GM21723 (cell line): ENCODE measurements around the gene MAP3K9.

Experiments used
- ATAC-seq: cut with Tn5 transposase; IDR thresholded peaks from one replicate; pipeline ENCODE4 v1.9.1; 2021; ENCODE audit warnings: mild to moderate bottlenecking, moderate library complexity; ENCODE audit not compliant: unreplicated experiment

MAP3K9 gene

GRCh38 chr14:70821584-70822529 lies 12.5 kb upstream of the MAP3K9 start:
- ATAC-seq, result peak; percentile 41

GRCh38 chr14:70816525-70816924 lies 7.2 kb upstream of the MAP3K9 start:
- no peak for ATAC-seq

- no peak for ATAC-seq
Observed at GRCh38 chr14:70814466-70814865, 5.2 kb upstream of the MAP3K9 start.

- ATAC-seq, result no peak
Observed at GRCh38 chr14:70812124-70812818, 3.0 kb upstream of the MAP3K9 start.

- ATAC-seq, result no peak
Observed at GRCh38 chr14:70811578-70811977, 2.3 kb upstream of the MAP3K9 start.

GRCh38 chr14:70811050-70811449 lies 1.7 kb upstream of the MAP3K9 start:
- no peak for ATAC-seq

- ATAC-seq, result no peak
Observed at GRCh38 chr14:70810621-70811020, 1.3 kb upstream of the MAP3K9 start.

GRCh38 chr14:70808416-70809224 lies 693 bp downstream of the MAP3K9 start:
- peak; percentile 25 for ATAC-seq

GRCh38 chr14:70807898-70808415 lies 1.4 kb downstream of the MAP3K9 start:
- ATAC-seq, result peak; percentile 22

GRCh38 chr14:70804556-70805162 lies 4.7 kb downstream of the MAP3K9 start:
- no peak for ATAC-seq

GRCh38 chr14:70803321-70804310 lies 5.7 kb downstream of the MAP3K9 start:
- peak; percentile 77 for ATAC-seq

- no peak for ATAC-seq
Observed at GRCh38 chr14:70802379-70802778, 6.9 kb downstream of the MAP3K9 start.

GRCh38 chr14:70801836-70802235 lies 7.5 kb downstream of the MAP3K9 start:
- no peak for ATAC-seq

GRCh38 chr14:70796551-70796950 lies 12.8 kb downstream of the MAP3K9 start:
- ATAC-seq, result no peak

- no peak for ATAC-seq
Observed at GRCh38 chr14:70794294-70794693, 15.0 kb downstream of the MAP3K9 start.

GRCh38 chr14:70793637-70794036 lies 15.7 kb downstream of the MAP3K9 start:
- no peak for ATAC-seq

- no peak for ATAC-seq
Observed at GRCh38 chr14:70792939-70793338, 16.4 kb downstream of the MAP3K9 start.

- no peak for ATAC-seq
Observed at GRCh38 chr14:70791971-70792370, 17.3 kb downstream of the MAP3K9 start.

GRCh38 chr14:70789961-70790360 lies 19.4 kb downstream of the MAP3K9 start:
- ATAC-seq, result no peak
